ENCODE results near the gene ZC3H4. TPM values are rescaled to one million over a fixed set of nuclear protein-coding genes. Genes with fewer than 3 reads are reported as not detected.

ZC3H4 gene
- total and polyA plus RNA-seq, 10 of the 15 experiments (the other 5 are each of a cell fraction or from before 2014, with no cell fraction given), result 5.1 to 86.3 (median 15.5) TPM

DNA sequence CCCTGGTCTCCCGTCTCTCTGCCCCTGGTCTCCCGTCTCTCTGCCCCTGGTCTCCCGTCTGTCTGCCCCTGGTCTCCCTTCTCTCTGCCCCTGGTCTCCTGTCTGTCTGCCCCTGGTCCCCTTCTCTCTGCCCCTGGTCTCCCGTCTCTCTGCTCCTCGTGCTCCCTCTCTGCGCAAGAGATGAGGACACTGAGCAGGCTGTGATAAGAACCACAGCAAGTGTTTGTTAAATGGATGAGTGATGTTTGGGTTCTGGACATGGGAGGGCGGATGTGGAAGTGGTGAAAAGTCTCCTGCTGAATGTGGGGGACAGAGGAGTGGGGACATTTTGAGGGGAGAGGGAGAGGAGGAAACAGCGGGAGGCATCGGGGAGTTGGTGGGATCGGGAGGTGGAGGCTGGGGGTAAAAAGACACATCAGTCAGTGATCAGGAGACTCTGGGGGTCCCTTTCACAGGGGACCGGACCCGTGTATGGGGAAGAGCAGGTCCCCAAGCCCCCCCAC lies 85.9 kb downstream of the ZC3H4 start:
- FAIRE-seq, result no peak
- ChIA-PET POLR2A (no interaction called here), CTCF (interaction anchor here (3.5 kb wide), 1 partner anchor 15 kb away, joined by 26 read pairs; no protein-coding TSS in a partner anchor), SMC1A (ENCODE audit: uncharacterized antibody, unreplicated experiment) (no interaction called here), RAD21 (ENCODE audit: unreplicated experiment) (no interaction called here)
- Histone ChIP-seq H2AFZ (ENCODE audit: control insufficient read depth, low read depth, low read length) (no peak overlapping the region), H3K9me3 (replicated peaks; ENCODE audit: control insufficient read depth, insufficient read depth, low read length) (no peaks in the 10 kb centered on the region), H3K79me2 (ENCODE audit: control insufficient read depth, insufficient read depth, low read length) (no peaks in the 10 kb centered on the region), H3K27ac (ENCODE audit: control insufficient read depth, insufficient read depth) (no peak overlapping the region), H3K4me1 (ENCODE audit: control insufficient read depth, insufficient read depth, low read length) (no peaks in the 10 kb centered on the region), H3K4me3 (no peak overlapping the region), H3K9ac (ENCODE audit: control insufficient read depth, insufficient read depth, low read length) (no peak overlapping the region), H3K27me3 (replicated peaks in 1 of 2; ENCODE audit: control insufficient read depth in 2 of 2, insufficient read depth in 2 of 2, low read length in 1 of 2) (peaks cover 6 to 14% of the 10 kb centered on the region in 2 experiments; a peak in 3 of 4 replicates), H3K4me2 (ENCODE audit: control insufficient read depth, insufficient read depth) (no peak overlapping the region), H4K20me1 (ENCODE audit: control insufficient read depth, insufficient read depth) (no peaks in the 10 kb centered on the region), H3K36me3 (ENCODE audit: control insufficient read depth in 2 of 2, insufficient read depth in 2 of 2, low read length in 1 of 2) (no peaks in the 10 kb centered on the region)
- ATAC-seq, result no peak
- WGBS (ENCODE audit: insufficient coverage, insufficient replicate concordance, low lambda C conversion rate, missing lambda C conversion rate), result 18% methylated on average over 9 of the region's 12 CpGs
- no TSS peak for BruUV-seq (replicated peaks)
- in situ Hi-C loops (cut with MboI), result no loop called here
- no peak for DNase-seq (ENCODE audit: low read depth, low spot score)
- intact Hi-C loops (cut with micrococcal nuclease; ENCODE audit: unreplicated experiment), result no loop called here
- TF ChIP-seq PML (IDR thresholded peaks at IDR 0.05; ENCODE audit: low read length) (no peak), CEBPB (IDR thresholded peaks at IDR 0.05; ENCODE audit: borderline replicate concordance in 1 of 2, low read depth in 2 of 2, low read length in 2 of 2) (no peak), ZBTB33 (IDR thresholded peaks at IDR 0.05) (no peak), HDGF (IDR thresholded peaks at IDR 0.05) (no peak), PRDM15 (CRISPR knock-in tag; IDR thresholded peaks at IDR 0.05) (no peak)
- TF ChIP-seq, protein P1, sequence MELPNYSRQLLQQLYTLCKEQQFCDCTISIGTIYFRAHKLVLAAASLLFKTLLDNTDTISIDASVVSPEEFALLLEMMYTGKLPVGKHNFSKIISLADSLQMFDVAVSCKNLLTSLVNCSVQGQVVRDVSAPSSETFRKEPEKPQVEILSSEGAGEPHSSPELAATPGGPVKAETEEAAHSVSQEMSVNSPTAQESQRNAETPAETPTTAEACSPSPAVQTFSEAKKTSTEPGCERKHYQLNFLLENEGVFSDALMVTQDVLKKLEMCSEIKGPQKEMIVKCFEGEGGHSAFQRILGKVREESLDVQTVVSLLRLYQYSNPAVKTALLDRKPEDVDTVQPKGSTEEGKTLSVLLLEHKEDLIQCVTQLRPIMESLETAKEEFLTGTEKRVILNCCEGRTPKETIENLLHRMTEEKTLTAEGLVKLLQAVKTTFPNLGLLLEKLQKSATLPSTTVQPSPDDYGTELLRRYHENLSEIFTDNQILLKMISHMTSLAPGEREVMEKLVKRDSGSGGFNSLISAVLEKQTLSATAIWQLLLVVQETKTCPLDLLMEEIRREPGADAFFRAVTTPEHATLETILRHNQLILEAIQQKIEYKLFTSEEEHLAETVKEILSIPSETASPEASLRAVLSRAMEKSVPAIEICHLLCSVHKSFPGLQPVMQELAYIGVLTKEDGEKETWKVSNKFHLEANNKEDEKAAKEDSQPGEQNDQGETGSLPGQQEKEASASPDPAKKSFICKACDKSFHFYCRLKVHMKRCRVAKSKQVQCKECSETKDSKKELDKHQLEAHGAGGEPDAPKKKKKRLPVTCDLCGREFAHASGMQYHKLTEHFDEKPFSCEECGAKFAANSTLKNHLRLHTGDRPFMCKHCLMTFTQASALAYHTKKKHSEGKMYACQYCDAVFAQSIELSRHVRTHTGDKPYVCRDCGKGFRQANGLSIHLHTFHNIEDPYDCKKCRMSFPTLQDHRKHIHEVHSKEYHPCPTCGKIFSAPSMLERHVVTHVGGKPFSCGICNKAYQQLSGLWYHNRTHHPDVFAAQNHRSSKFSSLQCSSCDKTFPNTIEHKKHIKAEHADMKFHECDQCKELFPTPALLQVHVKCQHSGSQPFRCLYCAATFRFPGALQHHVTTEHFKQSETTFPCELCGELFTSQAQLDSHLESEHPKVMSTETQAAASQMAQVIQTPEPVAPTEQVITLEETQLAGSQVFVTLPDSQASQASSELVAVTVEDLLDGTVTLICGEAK (IDR thresholded peaks at IDR 0.05; ENCODE audit: borderline replicate concordance), result no peak
- TF ChIP-seq, protein P2, sequence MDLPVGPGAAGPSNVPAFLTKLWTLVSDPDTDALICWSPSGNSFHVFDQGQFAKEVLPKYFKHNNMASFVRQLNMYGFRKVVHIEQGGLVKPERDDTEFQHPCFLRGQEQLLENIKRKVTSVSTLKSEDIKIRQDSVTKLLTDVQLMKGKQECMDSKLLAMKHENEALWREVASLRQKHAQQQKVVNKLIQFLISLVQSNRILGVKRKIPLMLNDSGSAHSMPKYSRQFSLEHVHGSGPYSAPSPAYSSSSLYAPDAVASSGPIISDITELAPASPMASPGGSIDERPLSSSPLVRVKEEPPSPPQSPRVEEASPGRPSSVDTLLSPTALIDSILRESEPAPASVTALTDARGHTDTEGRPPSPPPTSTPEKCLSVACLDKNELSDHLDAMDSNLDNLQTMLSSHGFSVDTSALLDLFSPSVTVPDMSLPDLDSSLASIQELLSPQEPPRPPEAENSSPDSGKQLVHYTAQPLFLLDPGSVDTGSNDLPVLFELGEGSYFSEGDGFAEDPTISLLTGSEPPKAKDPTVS (IDR thresholded peaks at IDR 0.05; ENCODE audit: low read depth, low read length), result no peak

Measured in GM12878 (cell line).